WTC11 (cell line): ENCODE results near the gene ADAMTS12. TPM values are rescaled to one million over a fixed set of nuclear protein-coding genes. Genes with fewer than 3 reads are reported as not detected.

ENCODE experiments used
- ATAC-seq: fragments of 200-7000 bp; cut with Tn5 transposase; 2 replicates; pipeline ENCODE4 v1.10.0; 2021; ENCODE audit warnings: mild to moderate bottlenecking, moderate library complexity
- Bru-seq: library from RNA; stranded (reverse); fragments of 400-500 nt; gene quantifications from one replicate; lab custom pipeline; 2021; lab: Mats Ljungman, UMichigan
- CTCF ChIA-PET: fragments of 300-600 bp; sonication (Branson Sonifier 250); formaldehyde crosslinking; loops from one replicate; lab custom pipeline; 2021; ENCODE audit warnings: antibody characterized with exemption; lab: Charles Lee
- POLR2A ChIA-PET: fragments of 350-600 bp; sonication (Branson Sonifier 250); formaldehyde crosslinking; loops from one replicate; lab custom pipeline; 2021; ENCODE audit warnings: antibody characterized with exemption; lab: Charles Lee
- DNase-seq: peaks from one replicate; pipeline ENCODE4 v3.0.0; 2021; ENCODE audit warnings: low spot score
- H3K27ac Mint-ChIP-seq: 2 replicates; pipeline ENCODE4 v1.8.0; 2021; ENCODE audit warnings: mixed read lengths
- H3K27me3 Mint-ChIP-seq: 2 replicates; pipeline ENCODE4 v1.8.0; 2021; ENCODE audit warnings: low read depth, mild to moderate bottlenecking, moderate library complexity, mixed read lengths
- H3K36me3 Mint-ChIP-seq: 2 replicates; pipeline ENCODE4 v1.8.0; 2021; ENCODE audit warnings: mixed read lengths
- H3K4me1 Mint-ChIP-seq: 2 replicates; pipeline ENCODE4 v1.8.0; 2022; ENCODE audit warnings: mixed read lengths
- H3K4me3 Mint-ChIP-seq: 2 replicates; pipeline ENCODE4 v1.8.0; 2021; ENCODE audit warnings: mild to moderate bottlenecking, moderate library complexity, mixed read lengths
- H3K9me3 Mint-ChIP-seq: 2 replicates; pipeline ENCODE4 v1.8.0; 2021; ENCODE audit warnings: mixed read lengths
- E2F5 ChIP-seq: sonication (generic); formaldehyde crosslinking; IDR thresholded peaks from 2 replicates; pipeline ENCODE4 v1.8.1; 2022; ENCODE audit warnings: mild to moderate bottlenecking, moderate library complexity, missing genetic modification reagents
- FOXP4 ChIP-seq: sonication (generic); formaldehyde crosslinking; IDR thresholded peaks from 2 replicates; pipeline ENCODE4 v1.8.0; 2022; ENCODE audit warnings: mild to moderate bottlenecking, missing genetic modification reagents
- GTF2I ChIP-seq: fragments of 250-450 bp; sonication (Bioruptor Pico); conservative IDR thresholded peaks from 2 replicates; pipeline ENCODE4 v1.4.0; 2021; ENCODE audit warnings: mild to moderate bottlenecking
- NR3C1 ChIP-seq: sonication (generic); formaldehyde crosslinking; conservative IDR thresholded peaks from 2 replicates; pipeline ENCODE4 v1.8.1; 2023; ENCODE audit warnings: low read depth, mild to moderate bottlenecking, missing genetic modification reagents
- SP1 ChIP-seq: sonication (generic); formaldehyde crosslinking; conservative IDR thresholded peaks from 2 replicates; pipeline ENCODE4 v1.8.1; 2022; ENCODE audit warnings: missing genetic modification reagents
- ZNF423 ChIP-seq: fragments of 250-450 bp; sonication (Bioruptor Pico); IDR thresholded peaks from 2 replicates; pipeline ENCODE4 v2.1.2; 2022; ENCODE audit warnings: mild to moderate bottlenecking, moderate library complexity
- long read RNA-seq, 3 experiments: library from RNA in 1 of 3; library from capped mRNA in 1 of 3; library from polyadenylated mRNA in 1 of 3; unstranded in 2 of 3; stranded (forward) in 1 of 3; transcript quantifications; one replicate each; pipeline ENCODE4 v2.0.0, GENCODE V29; 2021
- total RNA-seq: library from RNA; stranded (reverse); gene quantifications from 3 replicates; pipeline ENCODE4 v1.2.3, GENCODE V29; 2021
- TF ChIP-seq, protein P1 (sequence below): sonication (generic); formaldehyde crosslinking; conservative IDR thresholded peaks from 2 replicates; pipeline ENCODE4 v1.8.1; 2023; ENCODE audit warnings: mild to moderate bottlenecking, low read depth, missing genetic modification reagents, moderate library complexity

ADAMTS12 gene, protein sequence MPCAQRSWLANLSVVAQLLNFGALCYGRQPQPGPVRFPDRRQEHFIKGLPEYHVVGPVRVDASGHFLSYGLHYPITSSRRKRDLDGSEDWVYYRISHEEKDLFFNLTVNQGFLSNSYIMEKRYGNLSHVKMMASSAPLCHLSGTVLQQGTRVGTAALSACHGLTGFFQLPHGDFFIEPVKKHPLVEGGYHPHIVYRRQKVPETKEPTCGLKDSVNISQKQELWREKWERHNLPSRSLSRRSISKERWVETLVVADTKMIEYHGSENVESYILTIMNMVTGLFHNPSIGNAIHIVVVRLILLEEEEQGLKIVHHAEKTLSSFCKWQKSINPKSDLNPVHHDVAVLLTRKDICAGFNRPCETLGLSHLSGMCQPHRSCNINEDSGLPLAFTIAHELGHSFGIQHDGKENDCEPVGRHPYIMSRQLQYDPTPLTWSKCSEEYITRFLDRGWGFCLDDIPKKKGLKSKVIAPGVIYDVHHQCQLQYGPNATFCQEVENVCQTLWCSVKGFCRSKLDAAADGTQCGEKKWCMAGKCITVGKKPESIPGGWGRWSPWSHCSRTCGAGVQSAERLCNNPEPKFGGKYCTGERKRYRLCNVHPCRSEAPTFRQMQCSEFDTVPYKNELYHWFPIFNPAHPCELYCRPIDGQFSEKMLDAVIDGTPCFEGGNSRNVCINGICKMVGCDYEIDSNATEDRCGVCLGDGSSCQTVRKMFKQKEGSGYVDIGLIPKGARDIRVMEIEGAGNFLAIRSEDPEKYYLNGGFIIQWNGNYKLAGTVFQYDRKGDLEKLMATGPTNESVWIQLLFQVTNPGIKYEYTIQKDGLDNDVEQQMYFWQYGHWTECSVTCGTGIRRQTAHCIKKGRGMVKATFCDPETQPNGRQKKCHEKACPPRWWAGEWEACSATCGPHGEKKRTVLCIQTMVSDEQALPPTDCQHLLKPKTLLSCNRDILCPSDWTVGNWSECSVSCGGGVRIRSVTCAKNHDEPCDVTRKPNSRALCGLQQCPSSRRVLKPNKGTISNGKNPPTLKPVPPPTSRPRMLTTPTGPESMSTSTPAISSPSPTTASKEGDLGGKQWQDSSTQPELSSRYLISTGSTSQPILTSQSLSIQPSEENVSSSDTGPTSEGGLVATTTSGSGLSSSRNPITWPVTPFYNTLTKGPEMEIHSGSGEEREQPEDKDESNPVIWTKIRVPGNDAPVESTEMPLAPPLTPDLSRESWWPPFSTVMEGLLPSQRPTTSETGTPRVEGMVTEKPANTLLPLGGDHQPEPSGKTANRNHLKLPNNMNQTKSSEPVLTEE (N-terminal part only)
- total RNA-seq (10.2 to 13.5 TPM (median 11.5 TPM) in 3 replicates), Bru-seq, nascent RNA (percentile 58 among the genes with signal in this experiment)
- long read RNA-seq, experiment 1, transcript ADAMTS12-206 (3 exons, 1,003 nt), result major isoform, 5 of 25 reads
- long read RNA-seq, experiment 1, partial matches to known transcripts, result 9 of 25 reads
- long read RNA-seq, experiment 1, other reads (novel, unspliced or antisense), result 11 of 25 reads
- long read RNA-seq, experiment 2, full-length matches to known transcripts, result 2 of 11 reads
- long read RNA-seq, experiment 2, partial matches to known transcripts, result 3 of 11 reads
- long read RNA-seq, experiment 2, other reads (novel, unspliced or antisense), result 6 of 11 reads
- long read RNA-seq, experiment 3, transcript ADAMTS12-206 (3 exons, 1,003 nt), result major isoform, 11 of 16 reads
- long read RNA-seq, experiment 3, partial matches to known transcripts, result 2 of 16 reads
- long read RNA-seq, experiment 3, other reads (novel, unspliced or antisense), result 3 of 16 reads

GRCh38 chr5:33891788-33892619 lies at the start of gene ADAMTS12:
TSS of gene ADAMTS12 (minus strand) at chr5:33891990. CDS start at chr5:33891856, 134 bp downstream.
- no peaks in the 10 kb centered on the region for H3K9me3 Mint-ChIP-seq
- peak; percentile 70 for DNase-seq
- H3K4me3 Mint-ChIP-seq, result peak within 1 kb of the TSS; percentile 82
- H3K27ac Mint-ChIP-seq, result peak within 1 kb of the TSS; percentile 71; the same call in 1 of the 2 replicates
- peak; percentile 69 for ATAC-seq
- ChIA-PET POLR2A (interaction anchor here (0.7 to 1.4 kb wide), 4 partner anchors 33 to 310 kb away, joined by 3 to 5 read pairs (median 3); partner anchors contain the start of gene RXFP3), CTCF (interaction anchor here (0.6 to 4.4 kb wide), 8 partner anchors 11 to 303 kb away, joined by 3 to 36 read pairs (median 4); partner anchors contain the start of gene RXFP3)
- H3K27me3 Mint-ChIP-seq, result peaks cover 24% of the 10 kb centered on the region
- no peaks in the 10 kb centered on the region for H3K36me3 Mint-ChIP-seq
- TF ChIP-seq SP1 (0 out of 2 replicates have a peak, but pooled peaks have one; percentile 8), GTF2I (CRISPR knock-in tag) (no peak), ZNF423 (peak; percentile 69; the same call in 1 of the 2 replicates)
- H3K4me1 Mint-ChIP-seq, result peaks cover 29% of the 10 kb centered on the region

GRCh38 chr5:33941090-33941489 lies 49.3 kb upstream of the ADAMTS12 start:
- DNase-seq (no peak), ATAC-seq (no peak)
- peaks cover 25% of the 10 kb centered on the region for H3K4me1 Mint-ChIP-seq
- H3K36me3 Mint-ChIP-seq, result no peaks in the 10 kb centered on the region
- ChIA-PET POLR2A (no interaction called here), CTCF (no interaction called here)
- H3K4me3 Mint-ChIP-seq, result no peak overlapping the region
- H3K27ac Mint-ChIP-seq, result no peak overlapping the region
- peaks cover 21% of the 10 kb centered on the region for H3K27me3 Mint-ChIP-seq
- no peaks in the 10 kb centered on the region for H3K9me3 Mint-ChIP-seq
- TF ChIP-seq E2F5 (CRISPR knock-in tag), result no peak
- TF ChIP-seq NR3C1 (CRISPR knock-in tag), result no peak
- no peak for TF ChIP-seq FOXP4
- TF ChIP-seq, protein P1, sequence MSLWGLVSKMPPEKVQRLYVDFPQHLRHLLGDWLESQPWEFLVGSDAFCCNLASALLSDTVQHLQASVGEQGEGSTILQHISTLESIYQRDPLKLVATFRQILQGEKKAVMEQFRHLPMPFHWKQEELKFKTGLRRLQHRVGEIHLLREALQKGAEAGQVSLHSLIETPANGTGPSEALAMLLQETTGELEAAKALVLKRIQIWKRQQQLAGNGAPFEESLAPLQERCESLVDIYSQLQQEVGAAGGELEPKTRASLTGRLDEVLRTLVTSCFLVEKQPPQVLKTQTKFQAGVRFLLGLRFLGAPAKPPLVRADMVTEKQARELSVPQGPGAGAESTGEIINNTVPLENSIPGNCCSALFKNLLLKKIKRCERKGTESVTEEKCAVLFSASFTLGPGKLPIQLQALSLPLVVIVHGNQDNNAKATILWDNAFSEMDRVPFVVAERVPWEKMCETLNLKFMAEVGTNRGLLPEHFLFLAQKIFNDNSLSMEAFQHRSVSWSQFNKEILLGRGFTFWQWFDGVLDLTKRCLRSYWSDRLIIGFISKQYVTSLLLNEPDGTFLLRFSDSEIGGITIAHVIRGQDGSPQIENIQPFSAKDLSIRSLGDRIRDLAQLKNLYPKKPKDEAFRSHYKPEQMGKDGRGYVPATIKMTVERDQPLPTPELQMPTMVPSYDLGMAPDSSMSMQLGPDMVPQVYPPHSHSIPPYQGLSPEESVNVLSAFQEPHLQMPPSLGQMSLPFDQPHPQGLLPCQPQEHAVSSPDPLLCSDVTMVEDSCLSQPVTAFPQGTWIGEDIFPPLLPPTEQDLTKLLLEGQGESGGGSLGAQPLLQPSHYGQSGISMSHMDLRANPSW (CRISPR knock-in tag), result no peak
